Hepatic stellate cell (primary cell): Measurements from ENCODE around the gene TMEM18.
"Not testable (repeated sequence)": the region's sequence is repeated elsewhere in the genome, so short reads cannot be mapped to it uniquely, and the experiment has no call there.

ENCODE experiments used
- DNase-seq: peaks from one replicate; pipeline ENCODE4 v3.0.0; 2011; ENCODE audit warnings: low spot score

TMEM18 gene

DNA sequence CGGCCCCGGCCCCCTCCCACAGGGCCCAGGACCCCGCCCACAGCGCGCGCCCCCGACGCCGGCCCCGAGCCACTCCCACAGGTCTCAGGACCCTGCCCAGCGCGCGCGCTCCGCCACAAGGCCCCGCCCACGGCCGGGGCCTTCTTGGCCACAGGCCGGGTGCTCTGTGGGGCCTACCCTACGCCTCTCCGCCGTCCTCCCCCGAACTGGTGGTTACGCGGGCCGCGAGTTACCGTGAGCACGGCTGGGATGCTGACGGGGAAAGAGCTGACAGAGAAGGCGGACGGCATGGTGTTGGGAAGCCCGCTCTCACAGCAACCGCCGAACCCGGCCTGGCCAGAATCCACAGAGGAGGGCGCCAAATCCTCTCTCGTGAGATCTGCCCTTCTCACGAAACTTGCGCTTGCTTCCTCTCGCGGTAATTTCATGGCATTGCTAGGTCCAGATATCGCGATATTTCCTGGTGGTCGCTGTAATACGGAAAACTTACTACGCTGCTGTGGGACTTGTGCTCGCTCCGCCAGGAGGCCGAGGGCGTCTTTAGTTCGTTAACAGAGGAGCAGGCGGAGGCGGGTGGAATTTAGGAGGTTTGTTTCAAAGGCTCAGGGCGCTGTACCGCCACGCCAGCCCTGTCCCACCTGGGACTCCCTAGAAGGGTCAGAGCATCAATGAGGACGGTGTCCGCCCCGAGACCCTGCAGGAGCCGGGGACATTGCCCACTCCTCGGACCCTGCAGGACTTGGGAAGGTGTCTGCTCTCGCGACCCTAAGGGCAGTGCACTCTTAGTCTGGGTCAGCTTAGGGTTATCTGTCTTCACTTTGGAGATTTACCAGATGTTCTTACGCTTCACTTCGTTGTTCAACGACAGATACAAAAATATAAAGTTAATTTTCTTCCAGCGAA lies at the start of gene TMEM18:
Gene TMEM18 (minus strand): TSS at position 351 of the 903 bp plus-strand sequence. CDS start 61 bp downstream, at position 290.
- DNase-seq: peak; percentile 95

DNA sequence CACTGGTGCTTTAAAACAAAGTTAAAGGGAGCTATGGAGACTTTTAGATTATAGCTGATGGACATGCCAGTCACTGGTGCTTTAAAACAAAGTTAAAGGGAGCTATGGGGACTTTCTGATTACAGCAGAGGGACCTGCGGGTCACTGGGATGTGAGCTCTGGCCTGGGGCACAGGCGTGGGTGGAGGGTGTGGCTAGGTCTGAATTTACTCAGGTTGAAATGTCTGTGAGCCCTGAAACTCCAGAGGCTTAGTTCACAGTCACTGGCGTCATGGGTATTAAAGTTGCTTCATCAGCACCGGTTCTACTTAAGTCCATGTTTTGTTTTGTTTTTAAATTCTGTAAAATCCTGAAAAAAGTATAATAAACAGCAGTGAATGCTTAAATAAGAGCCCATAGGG lies 49.0 kb upstream of the TMEM18 start:
- DNase-seq: no peak

DNA sequence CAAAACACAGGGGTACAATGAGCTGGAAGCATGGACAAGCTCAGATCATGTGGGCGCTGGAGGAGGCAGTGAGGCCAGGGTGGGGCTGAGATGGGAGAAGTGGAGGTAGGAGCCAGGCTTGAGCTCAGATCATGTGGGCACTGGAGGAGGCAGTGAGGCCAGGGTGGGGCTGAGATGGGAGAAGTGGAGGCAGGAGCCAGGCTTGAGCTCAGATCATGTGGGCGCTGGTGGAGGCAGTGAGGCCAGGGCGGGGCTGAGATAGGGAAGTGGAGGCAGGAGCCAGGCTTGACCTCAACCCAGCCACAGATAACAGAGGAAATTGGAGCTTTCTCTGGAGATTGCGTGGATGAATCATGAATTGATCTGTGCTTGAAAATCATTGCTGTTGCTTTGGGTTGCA lies 48.3 kb upstream of the TMEM18 start:
- DNase-seq: no peak

DNA sequence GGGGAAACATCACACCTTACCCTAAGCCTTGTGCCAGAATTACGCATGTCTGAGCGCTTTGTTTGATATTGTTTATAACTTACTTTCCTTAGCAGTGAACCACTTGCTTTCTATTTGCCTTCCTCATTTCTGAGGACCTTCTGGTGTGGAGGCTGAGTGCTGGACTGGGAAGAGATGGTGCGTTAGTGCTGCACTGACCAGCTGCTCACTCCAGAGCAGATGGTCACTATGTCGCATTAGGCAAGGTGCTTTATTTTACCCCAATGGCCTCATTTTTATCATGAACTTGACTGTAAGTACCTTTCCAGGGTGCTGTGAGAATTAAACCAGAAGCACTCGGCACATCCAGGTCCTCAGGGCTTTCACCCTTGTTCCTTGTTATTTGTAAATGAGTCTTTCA lies 46.6 kb upstream of the TMEM18 start:
- DNase-seq: no peak

DNA sequence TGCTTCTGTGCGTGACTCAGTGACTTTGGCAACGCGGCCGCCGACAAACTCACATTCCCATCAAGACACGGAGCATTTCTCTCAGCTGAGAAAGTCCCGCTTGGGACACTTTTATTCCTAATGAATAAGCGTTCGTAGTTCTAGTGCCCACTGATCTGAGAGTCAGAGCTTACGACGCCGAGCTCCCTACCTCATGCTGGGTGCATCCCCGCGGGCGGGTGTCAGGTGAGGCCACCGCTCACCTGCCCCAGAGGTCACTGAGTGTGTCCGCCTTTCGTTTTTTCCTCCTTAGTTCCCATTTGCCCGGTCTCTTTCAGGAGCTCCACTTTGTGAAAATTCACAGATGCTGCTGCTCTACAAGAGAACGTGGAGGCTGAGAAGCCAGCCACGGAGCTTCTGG lies 43.6 kb upstream of the TMEM18 start:
- no peak for DNase-seq

DNA sequence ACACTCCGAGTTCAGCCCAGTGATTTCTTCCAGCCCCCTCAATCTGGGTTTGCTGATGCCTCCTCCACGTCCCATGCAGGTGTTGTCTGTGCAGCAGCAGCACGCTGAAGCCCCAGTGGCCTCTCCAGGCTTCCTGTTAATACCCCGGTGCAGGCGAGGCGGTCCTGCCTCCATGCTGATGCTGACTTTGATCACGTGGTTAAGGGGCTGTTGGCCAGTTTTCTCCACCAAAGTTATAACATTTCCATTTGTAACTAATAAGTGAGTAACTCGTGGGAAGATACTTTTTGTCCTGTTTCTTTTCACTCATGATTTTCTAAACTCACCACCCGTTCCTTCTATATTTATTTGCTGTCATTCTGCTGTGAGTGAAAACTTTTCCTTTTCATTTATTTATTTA lies 42.5 kb upstream of the TMEM18 start:
- DNase-seq: no peak

DNA sequence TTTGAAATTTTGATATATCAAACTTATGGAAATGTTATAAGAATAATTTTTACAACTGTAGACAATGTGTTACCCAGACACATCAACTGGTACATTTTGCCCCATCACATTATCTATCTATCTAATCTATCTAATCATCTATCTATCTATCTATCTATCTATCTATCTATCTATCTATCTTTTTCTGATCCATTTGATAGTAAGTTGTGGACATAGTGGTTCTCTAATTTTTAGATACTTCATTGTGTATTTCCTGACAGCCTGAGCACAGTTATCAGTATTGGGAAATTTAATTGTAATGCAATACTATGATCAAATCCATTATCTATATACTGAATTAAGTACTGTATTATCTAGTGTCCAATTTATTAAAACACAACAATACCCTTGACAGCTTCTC lies 42.0 kb upstream of the TMEM18 start:
- DNase-seq: no peak

DNA sequence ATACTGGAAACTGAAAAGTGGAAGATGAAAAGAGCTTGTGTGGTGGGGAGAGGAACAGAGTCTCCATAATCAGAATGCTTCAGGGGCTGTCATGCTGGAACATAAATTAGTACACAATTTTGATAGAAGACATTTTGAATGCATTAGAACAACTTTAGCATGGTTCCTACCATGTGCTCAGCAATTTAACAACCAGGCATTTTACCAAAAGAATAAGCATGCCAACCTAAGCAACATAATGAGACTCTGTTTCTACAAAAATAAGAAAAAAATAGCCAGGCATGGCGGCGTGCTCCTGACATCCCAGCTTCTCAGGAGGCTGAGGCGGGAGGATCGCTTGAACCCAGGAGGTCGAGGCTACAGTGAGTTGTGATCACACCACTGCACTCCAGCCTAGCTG lies 40.5 kb upstream of the TMEM18 start:
- DNase-seq: no peak

DNA sequence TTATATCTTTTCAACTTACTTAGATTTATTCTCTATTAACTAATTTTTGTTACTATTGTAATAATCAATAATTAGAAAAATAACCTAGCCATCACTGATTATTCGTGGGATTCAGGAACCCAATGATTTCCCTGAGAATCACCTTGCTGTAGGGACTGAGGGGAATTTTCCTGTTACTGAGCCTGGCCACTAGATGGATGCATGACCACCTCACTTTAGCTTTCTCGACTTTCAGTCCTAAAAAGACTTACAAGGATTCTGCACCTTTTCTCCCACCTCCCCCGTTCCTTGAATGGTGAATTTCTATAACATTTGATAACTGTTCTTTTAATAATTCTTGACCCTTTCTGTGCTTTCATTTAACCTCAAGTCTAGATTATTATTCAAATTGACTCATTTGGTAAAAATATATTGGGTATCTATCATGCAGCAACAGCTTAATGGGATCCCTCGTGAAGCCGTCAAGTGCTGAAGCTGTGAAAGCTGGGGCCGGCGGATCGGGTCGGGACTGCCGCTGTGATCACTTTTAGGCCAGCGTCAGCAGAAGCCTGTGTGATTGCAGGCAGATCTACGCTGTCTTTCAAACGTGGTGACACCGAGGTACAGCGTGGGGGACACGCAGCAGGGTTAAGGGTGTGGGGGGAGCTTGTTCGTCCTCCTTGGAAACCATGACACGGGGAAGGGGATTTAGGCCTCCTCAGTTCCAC lies 38.8 kb upstream of the TMEM18 start:
- DNase-seq: peak; percentile 21

DNA sequence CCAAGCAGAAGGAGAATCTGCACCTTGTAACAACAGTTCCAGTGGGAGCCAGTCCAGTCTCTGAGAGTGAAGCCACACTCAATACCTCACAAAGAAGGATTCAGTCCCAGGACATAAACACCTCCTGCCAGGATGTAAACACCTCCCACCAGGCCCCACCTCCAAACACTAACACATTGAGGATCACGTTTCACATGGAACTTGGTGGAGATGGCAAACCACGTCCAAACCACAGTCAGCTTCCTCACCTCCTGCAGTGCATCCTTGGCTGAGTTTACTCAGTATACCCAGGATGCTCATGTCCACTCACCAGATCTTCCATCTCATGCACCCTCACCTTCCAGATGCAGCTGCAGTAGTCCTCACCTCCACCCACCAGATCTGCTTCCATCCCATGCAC lies 37.8 kb upstream of the TMEM18 start:
- DNase-seq: no peak

DNA sequence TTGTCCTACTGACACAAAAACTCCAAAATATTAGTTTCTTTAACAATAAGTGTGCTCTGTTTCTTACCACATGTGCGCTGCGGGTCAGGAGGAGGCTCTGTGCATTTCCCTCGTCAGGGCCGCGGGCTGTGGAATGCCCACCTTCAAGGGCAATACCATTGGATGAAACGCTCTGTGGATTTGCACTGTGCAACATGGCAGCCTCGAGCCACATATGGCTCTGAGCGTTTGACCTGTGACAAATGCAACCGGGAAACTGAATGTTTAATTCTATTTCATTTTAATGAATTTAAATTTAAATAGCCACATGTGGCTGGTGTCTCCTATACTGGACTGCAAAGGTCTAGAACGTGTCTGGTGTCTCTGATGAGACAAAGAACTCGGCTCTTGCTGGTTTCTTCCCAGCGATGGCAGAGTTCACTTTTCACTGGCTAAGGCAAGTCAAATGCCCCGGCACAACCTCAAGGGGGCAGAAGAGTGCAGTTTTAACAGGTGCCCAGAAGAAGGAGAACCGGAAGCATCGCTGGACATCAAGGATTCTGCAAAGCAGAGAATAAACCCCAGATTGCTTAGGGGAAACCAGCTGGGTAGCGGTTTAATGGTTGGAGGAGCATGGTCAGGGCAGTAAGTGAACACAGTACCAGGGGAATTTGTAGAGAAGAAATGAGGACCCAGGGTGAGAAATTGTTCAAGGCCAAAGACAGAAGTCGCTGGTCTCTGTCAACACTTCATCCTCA lies 37.0 kb upstream of the TMEM18 start:
- peak; percentile 52 for DNase-seq

DNA sequence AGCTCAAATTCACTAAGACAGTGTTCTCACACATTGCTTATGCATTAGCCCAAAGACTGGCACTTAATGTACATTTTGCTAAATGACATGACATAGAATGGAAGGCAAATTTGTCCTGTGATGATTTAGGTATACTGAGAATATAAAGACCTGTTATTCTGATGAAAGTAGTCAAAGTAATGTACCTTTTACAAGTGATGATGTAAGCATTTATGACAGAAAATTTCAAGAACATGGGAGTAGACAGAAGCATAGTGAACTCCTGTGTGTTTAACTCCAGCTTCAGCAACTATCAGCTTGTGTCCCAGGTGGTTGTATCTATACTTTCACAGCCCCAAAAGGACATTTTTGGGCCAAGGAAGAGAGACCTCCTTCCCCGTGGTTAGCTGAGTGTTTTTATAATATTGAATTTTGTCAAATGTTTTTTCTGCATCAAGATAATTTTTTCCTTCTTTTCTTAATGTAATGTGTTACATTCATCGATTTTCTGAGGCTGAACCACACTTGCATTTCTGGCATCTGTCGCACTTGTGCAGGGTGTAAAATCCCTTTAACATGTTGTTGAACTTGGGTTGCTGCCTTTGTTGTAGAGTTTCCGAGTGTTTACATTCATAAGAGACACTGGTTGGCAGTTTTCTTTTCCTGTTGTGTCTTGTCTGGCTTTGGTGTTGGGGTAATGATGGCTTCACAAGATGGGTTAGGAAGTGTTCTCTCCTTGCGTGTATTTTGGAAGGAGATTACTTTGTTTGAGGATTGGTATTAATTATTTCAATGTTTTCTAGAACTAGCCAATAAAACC lies 33.9 kb upstream of the TMEM18 start:
- DNase-seq: no peak

DNA sequence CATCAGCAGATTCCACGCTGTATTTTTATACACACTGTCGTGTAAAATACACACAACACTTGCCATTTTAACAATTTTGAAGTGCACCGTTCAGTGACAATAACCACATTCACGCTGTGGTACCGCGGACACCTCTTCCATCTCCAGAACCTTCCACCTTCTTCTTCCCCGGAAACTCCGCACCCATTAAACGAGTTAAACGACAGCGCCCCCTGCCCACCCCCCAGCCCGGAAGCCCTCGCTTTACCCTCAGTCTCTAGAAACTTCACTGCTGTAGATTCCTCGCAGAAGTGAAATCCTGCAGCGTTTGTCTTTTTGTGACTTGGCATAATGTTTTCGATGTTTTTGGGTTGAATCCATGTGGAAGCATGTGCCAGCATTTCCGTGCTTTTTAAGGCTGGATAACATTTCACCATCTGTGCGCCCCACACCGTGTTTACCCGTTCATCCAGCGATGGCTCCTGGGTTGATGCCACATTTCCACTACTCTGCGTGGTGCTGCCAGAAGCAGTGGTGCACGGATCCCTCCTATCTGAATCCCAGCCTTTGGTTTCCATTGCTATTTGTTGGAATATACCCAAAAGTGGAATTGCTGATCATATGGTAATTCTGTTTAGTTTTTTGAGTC lies 32.0 kb upstream of the TMEM18 start:
- DNase-seq: no peak

DNA sequence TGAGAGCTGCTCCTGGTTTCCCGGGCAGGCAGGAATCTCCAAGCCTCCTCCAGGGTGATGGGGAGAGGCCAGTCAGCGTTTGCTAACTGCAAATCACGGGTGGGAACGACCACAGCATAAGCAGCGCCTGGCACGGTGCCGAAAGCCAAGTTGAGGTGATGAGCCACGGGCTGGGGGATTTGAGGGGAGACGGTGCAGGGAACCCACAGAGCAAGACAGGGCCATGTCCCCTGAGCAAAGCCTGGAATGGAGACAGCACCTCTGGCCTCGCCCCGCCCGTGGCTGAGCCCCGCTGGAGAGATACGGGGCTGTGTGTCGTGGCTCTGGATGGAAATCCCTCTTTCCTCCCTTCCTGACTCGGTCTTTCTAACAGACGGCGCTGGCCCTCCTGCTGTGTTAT lies 31.5 kb upstream of the TMEM18 start:
- no peak for DNase-seq

DNA sequence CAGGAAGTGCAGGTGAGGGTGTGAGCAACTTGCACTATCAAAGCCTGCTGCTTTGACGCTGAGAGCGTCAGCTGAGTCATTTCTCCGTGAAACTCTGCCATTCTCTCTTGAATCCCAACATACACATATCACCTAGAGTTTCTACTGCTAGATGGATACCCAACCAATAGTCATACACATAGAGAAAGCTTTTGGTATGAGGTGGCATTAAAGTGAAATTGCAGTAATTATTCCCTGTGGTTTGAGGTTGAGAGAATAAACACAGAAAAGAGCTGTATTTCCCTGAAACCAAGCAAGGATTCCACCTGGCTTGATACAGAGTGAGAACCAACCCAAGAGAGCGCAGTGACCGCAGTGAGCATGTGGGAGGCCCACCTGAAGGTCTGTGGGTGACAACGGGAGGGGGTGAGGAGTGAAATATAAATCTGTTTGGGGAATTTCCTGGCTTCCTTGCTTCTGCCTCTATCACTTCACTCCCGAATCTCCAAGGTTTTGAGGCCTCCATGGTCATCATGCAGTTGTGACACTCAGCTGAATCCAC lies 28.8 kb upstream of the TMEM18 start:
- no peak for DNase-seq

DNA sequence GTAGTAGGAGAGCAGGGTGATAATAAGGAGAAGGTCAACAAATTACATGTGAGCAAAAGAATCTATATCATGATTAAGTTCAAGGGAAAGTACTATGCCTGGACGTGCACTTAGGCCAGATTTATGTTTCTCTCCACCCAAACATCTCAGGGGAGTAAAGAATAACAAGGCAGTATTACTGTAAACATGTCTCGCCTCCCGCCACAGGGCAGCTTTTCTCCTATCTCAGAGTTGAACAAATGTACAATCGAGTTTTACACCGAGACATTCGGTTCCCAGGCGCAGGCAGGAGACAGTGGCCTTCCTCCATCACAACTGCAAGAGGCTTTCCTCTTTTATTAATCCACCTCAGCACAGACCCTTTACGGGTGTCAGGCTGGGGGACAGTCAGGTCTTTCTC lies 25.6 kb upstream of the TMEM18 start:
- DNase-seq: not testable (repeated sequence)

DNA sequence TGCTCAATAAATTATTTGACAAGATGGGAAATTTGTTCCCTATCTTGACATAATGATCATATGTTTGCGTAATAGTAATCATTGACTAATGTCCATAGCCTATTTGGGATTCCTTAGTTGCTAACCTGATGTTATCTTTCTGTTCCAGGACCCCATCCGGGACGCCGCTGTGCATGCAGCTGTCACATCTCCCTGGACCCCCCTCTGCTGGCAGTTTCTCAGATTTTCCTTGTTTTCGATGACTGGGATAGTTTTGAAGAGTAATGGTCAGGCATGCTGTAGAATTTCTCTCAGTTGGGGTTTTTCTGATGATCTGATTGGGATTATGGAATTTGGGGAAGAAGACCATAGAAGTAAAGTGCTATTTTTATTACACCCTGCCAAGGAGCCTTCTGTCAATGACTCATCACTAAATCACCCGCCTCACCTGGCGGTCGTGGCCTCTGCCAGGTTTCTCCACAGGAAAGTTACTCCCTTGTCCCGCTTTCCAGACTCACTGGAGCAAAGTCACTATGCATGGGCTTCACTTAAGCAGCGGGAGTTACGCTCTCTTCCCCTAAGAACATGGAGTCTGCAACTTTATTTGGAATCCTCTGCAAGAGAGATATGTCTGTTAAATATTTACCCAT lies 19.9 kb upstream of the TMEM18 start:
- DNase-seq: no peak

DNA sequence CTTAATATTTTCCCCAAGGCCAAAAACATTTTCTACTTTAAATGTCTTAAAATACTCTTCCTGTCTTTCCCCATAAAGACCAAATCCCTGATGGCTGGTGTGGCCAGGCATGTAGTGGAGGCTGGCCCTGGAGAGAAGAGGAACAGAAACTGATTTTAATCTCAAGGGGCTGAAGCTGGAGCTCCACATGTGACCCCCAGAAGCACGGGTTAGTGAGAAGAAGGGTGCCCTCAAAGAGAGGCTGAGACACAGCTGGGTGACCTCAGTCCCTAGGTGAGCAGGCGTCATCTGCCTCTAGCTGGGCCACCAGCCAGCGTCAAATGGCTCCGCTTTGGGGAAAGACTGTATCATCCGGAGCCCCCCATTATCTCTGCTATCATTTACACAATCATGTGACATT lies 19.3 kb upstream of the TMEM18 start:
- no peak for DNase-seq

DNA sequence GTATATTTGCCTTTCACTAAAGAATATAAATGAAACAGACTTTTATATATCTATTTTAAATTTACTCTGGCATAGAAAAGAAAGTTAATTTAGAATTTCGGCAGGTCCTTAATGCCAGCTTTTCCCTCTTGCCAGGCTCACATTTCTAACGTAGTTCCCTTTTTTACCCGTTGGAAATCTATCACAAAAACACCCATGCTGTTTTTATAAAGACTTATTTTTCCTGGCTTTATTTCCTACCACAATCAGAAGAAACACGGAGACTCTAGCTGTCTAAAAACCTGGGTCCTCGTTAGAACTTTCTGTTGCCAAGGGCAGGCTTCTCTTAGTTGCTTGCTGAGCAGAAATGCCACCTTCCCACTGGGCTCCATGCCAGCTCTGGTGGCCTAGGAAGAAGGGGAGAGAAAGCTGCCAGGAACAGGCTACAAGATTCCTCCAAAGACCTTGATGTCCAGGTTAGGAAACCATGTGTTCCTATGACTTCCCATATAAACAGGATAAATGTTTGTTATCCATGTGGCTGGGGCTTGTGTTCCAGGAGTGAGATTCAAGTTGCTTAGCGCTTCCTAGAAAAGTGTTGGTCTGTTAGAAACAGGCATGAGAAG lies 17.8 kb upstream of the TMEM18 start:
- DNase-seq: no peak

DNA sequence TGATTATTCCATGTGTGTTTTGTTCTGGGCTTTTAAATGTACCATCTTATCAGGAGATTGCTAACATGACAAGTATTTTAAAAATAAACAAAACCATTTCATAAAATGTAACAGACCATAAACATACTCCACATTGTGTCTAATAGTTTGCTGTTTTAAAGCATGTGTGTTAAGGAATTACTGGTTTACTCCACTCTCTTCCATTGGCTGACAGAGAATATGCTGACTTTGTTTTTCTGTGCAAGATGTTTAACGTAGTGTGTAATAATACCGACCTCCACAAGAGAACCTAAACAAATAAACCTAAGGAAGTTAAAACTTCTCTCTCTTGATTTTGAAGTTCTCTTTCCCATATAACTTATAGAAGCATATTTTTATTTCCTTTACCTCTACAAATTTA lies 17.0 kb upstream of the TMEM18 start:
- peak; percentile 29 for DNase-seq
